Upper lobe of right lung (tissue), 1 donor: ENCODE measurements around the gene NOTCH4. TPM values are rescaled to one million over a fixed set of nuclear protein-coding genes. Genes with fewer than 3 reads are reported as not detected.

Experiments used
- ATAC-seq: fragments of 200-7000 bp; cut with Tn5 transposase; one replicate; pipeline ENCODE4 v1.9.1; 2020; ENCODE audit warnings: mild to moderate bottlenecking, moderate library complexity
- DNase-seq: peaks from one replicate; pipeline ENCODE4 v3.0.0-alpha.2; 2020
- H3K27ac ChIP-seq: fragments of 200-600 bp; one replicate; pipeline ENCODE4 v1.8.0; 2022
- H3K27me3 ChIP-seq: fragments of 200-600 bp; one replicate; pipeline ENCODE4 v1.8.0; 2022; ENCODE audit warnings: mild to moderate bottlenecking
- H3K36me3 ChIP-seq: fragments of 200-600 bp; one replicate; pipeline ENCODE4 v1.8.0; 2022
- H3K4me1 ChIP-seq: fragments of 200-600 bp; one replicate; pipeline ENCODE4 v1.8.0; 2022
- H3K4me3 ChIP-seq: fragments of 200-600 bp; one replicate; pipeline ENCODE4 v1.8.0; 2022; ENCODE audit warnings: mild to moderate bottlenecking
- H3K9me3 ChIP-seq: fragments of 200-600 bp; one replicate; pipeline ENCODE4 v1.8.0; 2022
- intact Hi-C: fragments of 100-400 bp; cut with DNase I; formaldehyde crosslinking; loops from one replicate; pipeline ENCODE4 v1.11.0; 2022
- total RNA-seq: library from RNA; stranded (reverse); fragmentation: NEBNext Ultra II Directional; extraction: Animal tissue kit (Norgen Biotek cat#: 25700); gene quantifications from one replicate; pipeline ENCODE4 v1.2.1, GENCODE V29; 2021
- TF ChIP-seq, protein P1 (sequence below): fragments of 200-600 bp; IDR thresholded peaks from one replicate; pipeline ENCODE4 v1.8.0; 2022; ENCODE audit warnings: antibody characterized with exemption
- donor health status: DM: no; HTN: yes; CAD: no; lungs with severe emphysema.

Gene NOTCH4
- total RNA-seq, 1 donor from 2014 or later, result 78.7 TPM

DNA sequence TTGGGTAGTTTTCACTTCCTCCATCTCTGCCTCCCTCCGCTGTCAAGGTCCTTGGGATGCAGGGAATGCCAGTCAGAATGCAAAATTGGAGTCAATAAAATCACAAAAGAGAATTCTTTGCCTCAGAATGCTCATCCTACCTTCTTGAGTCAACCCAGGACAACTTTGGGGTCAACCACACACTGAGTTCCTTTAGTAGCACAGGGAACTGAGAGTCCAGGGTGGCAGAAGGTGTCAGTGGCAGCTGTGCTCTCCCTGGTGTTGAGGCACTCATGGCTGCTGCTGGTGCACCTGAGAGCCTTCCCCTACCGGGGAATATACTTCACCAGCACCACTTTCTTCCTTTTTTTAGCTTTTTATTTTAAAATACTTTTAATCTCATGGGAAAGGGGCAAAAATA lies 829 bp upstream of the NOTCH4 start:
- Histone ChIP-seq H3K27ac (peak overlapping the region; percentile 75), H3K9me3 (no peaks in the 10 kb centered on the region), H3K4me3 (no peak overlapping the region), H3K27me3 (no peaks in the 10 kb centered on the region), H3K4me1 (no peaks in the 10 kb centered on the region), H3K36me3 (no peaks in the 10 kb centered on the region)
- ATAC-seq (no peak), DNase-seq (no peak)
- TF ChIP-seq, protein P1, sequence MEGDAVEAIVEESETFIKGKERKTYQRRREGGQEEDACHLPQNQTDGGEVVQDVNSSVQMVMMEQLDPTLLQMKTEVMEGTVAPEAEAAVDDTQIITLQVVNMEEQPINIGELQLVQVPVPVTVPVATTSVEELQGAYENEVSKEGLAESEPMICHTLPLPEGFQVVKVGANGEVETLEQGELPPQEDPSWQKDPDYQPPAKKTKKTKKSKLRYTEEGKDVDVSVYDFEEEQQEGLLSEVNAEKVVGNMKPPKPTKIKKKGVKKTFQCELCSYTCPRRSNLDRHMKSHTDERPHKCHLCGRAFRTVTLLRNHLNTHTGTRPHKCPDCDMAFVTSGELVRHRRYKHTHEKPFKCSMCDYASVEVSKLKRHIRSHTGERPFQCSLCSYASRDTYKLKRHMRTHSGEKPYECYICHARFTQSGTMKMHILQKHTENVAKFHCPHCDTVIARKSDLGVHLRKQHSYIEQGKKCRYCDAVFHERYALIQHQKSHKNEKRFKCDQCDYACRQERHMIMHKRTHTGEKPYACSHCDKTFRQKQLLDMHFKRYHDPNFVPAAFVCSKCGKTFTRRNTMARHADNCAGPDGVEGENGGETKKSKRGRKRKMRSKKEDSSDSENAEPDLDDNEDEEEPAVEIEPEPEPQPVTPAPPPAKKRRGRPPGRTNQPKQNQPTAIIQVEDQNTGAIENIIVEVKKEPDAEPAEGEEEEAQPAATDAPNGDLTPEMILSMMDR, result no peak
- intact Hi-C loops, result no loop called here

- no peak for DNase-seq
- H3K27me3 ChIP-seq, result no peaks in the 10 kb centered on the region
- intact Hi-C loops, result no loop called here
- H3K4me3 ChIP-seq, result peak overlapping the region; percentile 39
- no peak overlapping the region for H3K27ac ChIP-seq
- TF ChIP-seq, protein P1, result no peak
- ATAC-seq, result no peak
- no peaks in the 10 kb centered on the region for H3K9me3 ChIP-seq
- no peaks in the 10 kb centered on the region for H3K36me3 ChIP-seq
- no peaks in the 10 kb centered on the region for H3K4me1 ChIP-seq
Measured at GRCh38 chr6:32222333-32223230, 1.3 kb downstream of the NOTCH4 start.

- no peaks in the 10 kb centered on the region for H3K36me3 ChIP-seq
- no peaks in the 10 kb centered on the region for H3K27me3 ChIP-seq
- H3K27ac ChIP-seq, result no peak overlapping the region
- TF ChIP-seq, protein P1, result no peak
- intact Hi-C loops, result no loop called here
- H3K9me3 ChIP-seq, result no peaks in the 10 kb centered on the region
- H3K4me1 ChIP-seq, result no peaks in the 10 kb centered on the region
- ATAC-seq, result no peak
- H3K4me3 ChIP-seq, result no peak overlapping the region
- no peak for DNase-seq
Measured at GRCh38 chr6:32220021-32220420, 3.8 kb downstream of the NOTCH4 start.

DNA sequence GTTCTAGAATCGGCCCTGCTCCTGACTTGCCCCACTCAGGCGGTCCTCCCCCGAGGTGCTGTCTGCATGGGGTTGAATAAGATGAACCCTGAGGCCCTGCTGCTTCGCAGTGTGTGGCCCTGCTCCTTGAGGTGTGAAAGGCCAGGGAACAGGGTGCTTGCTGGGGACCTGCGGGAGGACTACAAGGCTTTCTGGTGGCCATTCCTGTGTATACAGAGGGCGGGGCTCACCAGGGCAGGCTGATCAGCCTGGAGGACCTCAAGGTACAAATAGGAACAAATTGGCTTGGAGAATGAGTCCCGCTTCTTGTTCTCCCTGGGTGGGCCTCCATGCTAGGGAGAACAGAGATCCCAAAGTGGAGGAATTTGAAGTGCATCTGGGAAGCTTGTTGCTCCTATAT lies 5.7 kb downstream of the NOTCH4 start:
- intact Hi-C loops, result no loop called here
- no peak for DNase-seq

DNA sequence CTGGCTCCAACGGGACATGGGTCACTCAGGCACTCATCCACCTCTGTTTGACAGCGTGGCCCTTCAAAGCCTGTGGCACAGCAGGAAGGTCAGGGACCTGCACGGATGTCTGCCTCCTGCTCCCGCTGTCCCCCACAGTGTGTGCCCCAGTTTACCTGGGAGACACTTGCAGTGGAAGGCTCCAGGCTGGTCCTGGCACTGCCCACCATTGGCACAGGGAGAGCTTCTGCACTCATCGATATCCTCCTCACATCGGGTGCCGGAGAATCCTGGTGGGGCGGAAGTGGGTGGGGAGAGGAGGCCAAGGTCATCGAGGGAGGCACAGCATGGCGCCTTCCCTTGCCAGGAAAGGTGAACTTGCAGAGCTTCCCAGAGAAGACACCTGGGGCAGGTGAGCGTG lies 6.9 kb downstream of the NOTCH4 start:
- ATAC-seq (no peak), DNase-seq (no peak)

More for the DNA sequence above, 5.7 kb downstream of the NOTCH4 start:
- ATAC-seq, result no peak
- H3K4me3 ChIP-seq, result no peak overlapping the region
- TF ChIP-seq, protein P1, result no peak
- no peak overlapping the region for H3K27ac ChIP-seq
- no peaks in the 10 kb centered on the region for H3K36me3 ChIP-seq
- no peaks in the 10 kb centered on the region for H3K4me1 ChIP-seq
- H3K27me3 ChIP-seq, result no peaks in the 10 kb centered on the region
- no peaks in the 10 kb centered on the region for H3K9me3 ChIP-seq

More for the DNA sequence above, 6.9 kb downstream of the NOTCH4 start:
- Histone ChIP-seq H3K4me3 (no peak overlapping the region), H3K27me3 (no peaks in the 10 kb centered on the region), H3K27ac (no peak overlapping the region), H3K9me3 (no peaks in the 10 kb centered on the region), H3K4me1 (no peaks in the 10 kb centered on the region), H3K36me3 (no peaks in the 10 kb centered on the region)
- TF ChIP-seq, protein P1, result no peak
- intact Hi-C loops, result no loop called here
